Activated CD8-positive, alpha-beta T cell treated with anti-CD3 and anti-CD28 coated beads for 36 hours (primary cell): ENCODE results near the gene EPHA5. TPM values are rescaled to one million over a fixed set of nuclear protein-coding genes. Genes with fewer than 3 reads are reported as not detected.

Experiments
- ATAC-seq: fragments of 200-7000 bp; cut with Tn5 transposase; one replicate; pipeline ENCODE4 v1.10.0; 2021; ENCODE audit warnings: mild to moderate bottlenecking, moderate library complexity
- CTCF ChIA-PET: fragments of 350-600 bp; sonication (Branson Sonifier 250); formaldehyde crosslinking; loops from one replicate; lab custom pipeline; 2021; ENCODE audit warnings: antibody characterized with exemption; lab: Charles Lee
- POLR2A ChIA-PET: fragments of 350-600 bp; sonication (Branson Sonifier 250); formaldehyde crosslinking; loops from one replicate; lab custom pipeline; 2021; ENCODE audit warnings: antibody characterized with exemption; lab: Charles Lee
- DNase-seq: peaks from one replicate; pipeline ENCODE4 v3.0.0-alpha.2; 2020
- H3K27ac Mint-ChIP-seq: one replicate; pipeline ENCODE4 v1.8.0; 2021; ENCODE audit warnings: mild to moderate bottlenecking, mixed read lengths
- H3K27me3 Mint-ChIP-seq: one replicate; pipeline ENCODE4 v1.8.0; 2021; ENCODE audit warnings: mixed read lengths
- H3K36me3 Mint-ChIP-seq: one replicate; pipeline ENCODE4 v1.8.0; 2021; ENCODE audit warnings: low read depth, mixed read lengths
- H3K4me1 Mint-ChIP-seq: one replicate; pipeline ENCODE4 v1.8.0; 2021; ENCODE audit warnings: low read depth, mixed read lengths
- H3K4me3 Mint-ChIP-seq: one replicate; pipeline ENCODE4 v1.8.0; 2021; ENCODE audit warnings: mild to moderate bottlenecking, moderate library complexity, mixed read lengths
- H3K9me3 Mint-ChIP-seq: one replicate; pipeline ENCODE4 v1.8.0; 2021; ENCODE audit warnings: mixed read lengths
- intact Hi-C: fragments of 100-400 bp; cut with micrococcal nuclease; formaldehyde crosslinking; loops from one replicate; pipeline ENCODE4 v1.10.0; 2022
- total RNA-seq, 2 experiments: library from RNA; stranded (reverse); gene quantifications; one replicate each; pipeline ENCODE4 v1.2.3, GENCODE V29; 2021
- TF ChIP-seq, protein P1 (sequence below): fragments of 200-600 bp; IDR thresholded peaks from one replicate; pipeline ENCODE4 v1.8.0; 2022; ENCODE audit warnings: antibody characterized with exemption, mild to moderate bottlenecking

EPHA5 gene
- total RNA-seq, 2 experiments from 2014 or later = not detected

DNA sequence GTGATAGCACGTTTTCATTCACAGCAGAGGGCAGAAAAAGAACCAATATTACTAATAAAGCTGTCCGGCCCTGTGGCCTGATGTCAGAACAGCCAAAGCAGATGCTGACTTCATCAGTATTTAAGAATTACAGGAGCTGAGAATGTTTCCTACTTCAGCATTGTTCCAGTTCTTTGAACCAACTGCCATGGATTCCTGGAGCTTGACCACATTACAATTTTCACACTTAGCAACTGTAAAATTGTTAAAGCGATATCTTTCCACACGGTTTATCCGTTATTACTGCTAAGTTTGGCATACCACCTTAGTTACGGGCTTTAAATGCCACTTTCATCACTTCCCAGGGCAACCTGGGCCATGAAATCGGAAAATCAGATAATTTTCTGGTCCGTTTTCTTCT lies 118.2 kb downstream of the EPHA5 start:
- no peaks in the 10 kb centered on the region for H3K4me1 Mint-ChIP-seq
- H3K27me3 Mint-ChIP-seq = no peaks in the 10 kb centered on the region
- no peak overlapping the region for H3K4me3 Mint-ChIP-seq
- intact Hi-C loops = no loop called here
- CTCF ChIA-PET = no interaction called here
- H3K36me3 Mint-ChIP-seq = no peaks in the 10 kb centered on the region
- no peak for DNase-seq
- no peak for ATAC-seq
- peaks cover under 1% of the 10 kb centered on the region for H3K9me3 Mint-ChIP-seq
- TF ChIP-seq, protein P1, sequence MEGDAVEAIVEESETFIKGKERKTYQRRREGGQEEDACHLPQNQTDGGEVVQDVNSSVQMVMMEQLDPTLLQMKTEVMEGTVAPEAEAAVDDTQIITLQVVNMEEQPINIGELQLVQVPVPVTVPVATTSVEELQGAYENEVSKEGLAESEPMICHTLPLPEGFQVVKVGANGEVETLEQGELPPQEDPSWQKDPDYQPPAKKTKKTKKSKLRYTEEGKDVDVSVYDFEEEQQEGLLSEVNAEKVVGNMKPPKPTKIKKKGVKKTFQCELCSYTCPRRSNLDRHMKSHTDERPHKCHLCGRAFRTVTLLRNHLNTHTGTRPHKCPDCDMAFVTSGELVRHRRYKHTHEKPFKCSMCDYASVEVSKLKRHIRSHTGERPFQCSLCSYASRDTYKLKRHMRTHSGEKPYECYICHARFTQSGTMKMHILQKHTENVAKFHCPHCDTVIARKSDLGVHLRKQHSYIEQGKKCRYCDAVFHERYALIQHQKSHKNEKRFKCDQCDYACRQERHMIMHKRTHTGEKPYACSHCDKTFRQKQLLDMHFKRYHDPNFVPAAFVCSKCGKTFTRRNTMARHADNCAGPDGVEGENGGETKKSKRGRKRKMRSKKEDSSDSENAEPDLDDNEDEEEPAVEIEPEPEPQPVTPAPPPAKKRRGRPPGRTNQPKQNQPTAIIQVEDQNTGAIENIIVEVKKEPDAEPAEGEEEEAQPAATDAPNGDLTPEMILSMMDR = no peak
- H3K27ac Mint-ChIP-seq = no peak overlapping the region
- POLR2A ChIA-PET = no interaction called here

- CTCF ChIA-PET = no interaction called here
- Mint-ChIP-seq H3K4me1 (no peaks in the 10 kb centered on the region), H3K27ac (no peak overlapping the region), H3K27me3 (no peaks in the 10 kb centered on the region), H3K36me3 (no peaks in the 10 kb centered on the region), H3K9me3 (peaks cover 1% of the 10 kb centered on the region), H3K4me3 (no peak overlapping the region)
- no peak for DNase-seq
- no peak for ATAC-seq
- POLR2A ChIA-PET = no interaction called here
- TF ChIP-seq, protein P1 = no peak
- intact Hi-C loops = no loop called here
Observed at GRCh38 chr4:65550500-65550899, 119.8 kb downstream of the EPHA5 start.

DNA sequence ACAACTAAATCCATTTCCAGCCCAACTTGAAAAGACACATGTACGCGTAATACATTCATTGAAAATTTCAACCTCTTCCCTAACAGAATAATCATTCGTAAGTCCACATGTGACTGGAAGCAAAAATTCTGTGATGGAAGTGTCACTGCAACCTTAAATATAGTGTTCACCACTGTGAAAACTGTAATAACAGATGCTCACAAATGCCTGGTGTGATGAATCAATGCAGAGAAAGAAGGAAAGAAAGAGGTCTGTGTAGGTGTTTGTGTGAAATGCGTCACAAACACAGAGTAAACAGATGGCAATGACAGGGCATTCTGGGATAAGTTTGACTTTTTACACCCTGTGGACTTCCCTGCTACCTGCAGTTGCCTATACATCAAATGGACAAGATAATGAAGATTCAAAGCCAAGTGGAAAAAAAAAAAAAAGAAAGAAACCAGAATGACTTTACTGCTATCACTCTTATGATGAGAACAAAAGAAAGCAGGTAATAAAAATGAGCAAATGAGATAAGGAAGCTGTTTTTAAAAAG lies 123.3 kb downstream of the EPHA5 start:
- intact Hi-C loops = no loop called here
- Mint-ChIP-seq H3K27ac (no peak overlapping the region), H3K9me3 (peaks cover 5% of the 10 kb centered on the region), H3K27me3 (no peaks in the 10 kb centered on the region), H3K4me1 (no peaks in the 10 kb centered on the region), H3K4me3 (no peak overlapping the region), H3K36me3 (no peaks in the 10 kb centered on the region)
- TF ChIP-seq, protein P1 = no peak
- ChIA-PET CTCF (no interaction called here), POLR2A (no interaction called here)
- no peak for DNase-seq
- no peak for ATAC-seq

- CTCF ChIA-PET = no interaction called here
- DNase-seq (no peak), ATAC-seq (no peak)
- Mint-ChIP-seq H3K9me3 (peaks cover 4% of the 10 kb centered on the region), H3K36me3 (no peaks in the 10 kb centered on the region), H3K27me3 (no peaks in the 10 kb centered on the region), H3K4me3 (no peak overlapping the region), H3K4me1 (no peaks in the 10 kb centered on the region), H3K27ac (no peak overlapping the region)
- intact Hi-C loops = no loop called here
- TF ChIP-seq, protein P1 = no peak
- POLR2A ChIA-PET = no interaction called here
Observed at GRCh38 chr4:65538571-65538970, 131.7 kb downstream of the EPHA5 start.

GRCh38 chr4:65535113-65535512 lies 135.2 kb downstream of the EPHA5 start:
- Mint-ChIP-seq H3K4me3 (no peak overlapping the region), H3K9me3 (peaks cover 2% of the 10 kb centered on the region), H3K27ac (no peak overlapping the region), H3K27me3 (no peaks in the 10 kb centered on the region), H3K4me1 (no peaks in the 10 kb centered on the region), H3K36me3 (no peaks in the 10 kb centered on the region)
- intact Hi-C loops = no loop called here
- TF ChIP-seq, protein P1 = no peak
- CTCF ChIA-PET = no interaction called here
- ATAC-seq (no peak), DNase-seq (no peak)
- POLR2A ChIA-PET = no interaction called here
